ENCODE results near the gene CCDC88B. TPM values are rescaled to one million over a fixed set of nuclear protein-coding genes. Genes with fewer than 3 reads are reported as not detected.

CCDC88B gene
- total and polyA plus RNA-seq, 10 of the 15 experiments (the other 5 are each of a cell fraction or from before 2014, with no cell fraction given), result 0.24 to 66.0 (median 19.2) TPM

- no peak for TF ChIP-seq CEBPZ (IDR thresholded peaks at IDR 0.05; ENCODE audit: low read depth, low read length)
- TF ChIP-seq ZBED1 (IDR thresholded peaks at IDR 0.05; ENCODE audit: borderline replicate concordance), result no peak
- TF ChIP-seq NFYA (IDR thresholded peaks at IDR 0.05; ENCODE audit: borderline replicate concordance, low read depth, low read length), result no peak
- TF ChIP-seq RELB (IDR thresholded peaks at IDR 0.05; ENCODE audit: low read depth), result 0 out of 2 replicates have a peak, but pooled peaks have one; percentile 40
- no peak for TF ChIP-seq CBX5 (IDR thresholded peaks at IDR 0.05; ENCODE audit: low read depth)
- TF ChIP-seq SKIL (IDR thresholded peaks at IDR 0.05; ENCODE audit: low read depth, poor library complexity, severe bottlenecking), result no peak
- no peak for TF ChIP-seq POLR2A (IDR thresholded peaks at IDR 0.05; ENCODE audit: low read depth, low read length)
- TF ChIP-seq E2F8 (IDR thresholded peaks at IDR 0.05; ENCODE audit: low read depth, partially characterized antibody), result no peak
- no peak for TF ChIP-seq ZNF622 (IDR thresholded peaks at IDR 0.05)
- TF ChIP-seq PKNOX1 (IDR thresholded peaks at IDR 0.05), result peak; percentile 18; the same call in 1 of the 2 replicates
- TF ChIP-seq ATF7 (IDR thresholded peaks at IDR 0.05; ENCODE audit: low read depth), result 0 out of 2 replicates have a peak, but pooled peaks have one; percentile 14
- TF ChIP-seq RB1 (IDR thresholded peaks at IDR 0.05; ENCODE audit: borderline replicate concordance), result 0 out of 2 replicates have a peak, but pooled peaks have one; percentile 42
- peak; percentile 53; the same call in 1 of the 2 replicates for TF ChIP-seq NBN (IDR thresholded peaks at IDR 0.05)
- TF ChIP-seq ZNF274 (IDR thresholded peaks at IDR 0.05; ENCODE audit: insufficient read depth, insufficient read length), result no peak
- no peak for TF ChIP-seq BMI1 (IDR thresholded peaks at IDR 0.05; ENCODE audit: borderline replicate concordance)
Observed at GRCh38 chr11:64355078-64355940, 15.3 kb downstream of the CCDC88B start (continued).
